H1 (cell line): Measurements from ENCODE around the gene FOXM1. TPM values are rescaled to one million over a fixed set of nuclear protein-coding genes. Genes with fewer than 3 reads are reported as not detected.

Experiments
- BACH1 ChIP-seq: IDR thresholded peaks from 2 replicates; pipeline ENCODE4 v1.6.1; 2012; ENCODE audit warnings: low read length, improper control_type of control experiment
- CHD1 ChIP-seq: IDR thresholded peaks from 2 replicates; pipeline ENCODE4 v1.6.1; 2012; ENCODE audit warnings: low read depth, low read length, improper control_type of control experiment
- SIN3A ChIP-seq, 2 experiments: IDR thresholded peaks in 1 of 2; conservative IDR thresholded peaks in 1 of 2; 2 replicates each; pipeline ENCODE4 v1.6.1; 2011 to 2012; ENCODE audit warnings: low read length in 2 of 2, improper control_type of control experiment in 1 of 2, low read depth in 1 of 2, mild to moderate bottlenecking in 1 of 2
- SP1 ChIP-seq: IDR thresholded peaks from 2 replicates; pipeline ENCODE4 v1.6.1; 2011; ENCODE audit warnings: low read depth, low read length
- polyA plus RNA-seq, 7 experiments: library from polyadenylated mRNA; depleted of rRNA in 3 of 7; stranded (reverse) in 5 of 7; unstranded in 2 of 7; fragments of >200 nt in 5 of 7; fragments of 200-250 nt in 2 of 7; gene quantifications; 1 replicate in 5 of 7; 2 replicates in 1 of 7; 4 replicates in 1 of 7; pipeline versions ENCODE4 v1.2.1 to v1.2.3, GENCODE V29; 2011 to 2013; ENCODE audit warnings: missing spikeins in 2 of 7, mixed read lengths in 2 of 7
- total RNA-seq: library from RNA; stranded (reverse); fragmentation: NEBNext Ultra II Directional; extraction: Animal tissue kit (Norgen Biotek cat#: 25700); gene quantifications from 2 replicates; pipeline ENCODE4 v1.2.1, GENCODE V29; 2021
- TF ChIP-seq, protein P1 (sequence below): IDR thresholded peaks from 2 replicates; pipeline ENCODE4 v1.6.1; 2012; ENCODE audit warnings: low read length, inconsistent platforms
- TF ChIP-seq, protein P2 (sequence below): fragments of 300-600 bp; sonication (generic); IDR thresholded peaks from 2 replicates; pipeline ENCODE4 v1.7.1; 2012; ENCODE audit warnings: low read length, moderate library complexity, mild to moderate bottlenecking, inconsistent platforms; ENCODE audit not compliant: insufficient replicate concordance
- TF ChIP-seq, protein P3 (sequence below): IDR thresholded peaks from 2 replicates; pipeline ENCODE4 v1.6.1; 2012; ENCODE audit warnings: inconsistent platforms

FOXM1 gene
- total and polyA plus RNA-seq, 2 of the 8 experiments (the other 6 are each of a cell fraction or from before 2014, with no cell fraction given): 58.1 to 121 TPM

DNA sequence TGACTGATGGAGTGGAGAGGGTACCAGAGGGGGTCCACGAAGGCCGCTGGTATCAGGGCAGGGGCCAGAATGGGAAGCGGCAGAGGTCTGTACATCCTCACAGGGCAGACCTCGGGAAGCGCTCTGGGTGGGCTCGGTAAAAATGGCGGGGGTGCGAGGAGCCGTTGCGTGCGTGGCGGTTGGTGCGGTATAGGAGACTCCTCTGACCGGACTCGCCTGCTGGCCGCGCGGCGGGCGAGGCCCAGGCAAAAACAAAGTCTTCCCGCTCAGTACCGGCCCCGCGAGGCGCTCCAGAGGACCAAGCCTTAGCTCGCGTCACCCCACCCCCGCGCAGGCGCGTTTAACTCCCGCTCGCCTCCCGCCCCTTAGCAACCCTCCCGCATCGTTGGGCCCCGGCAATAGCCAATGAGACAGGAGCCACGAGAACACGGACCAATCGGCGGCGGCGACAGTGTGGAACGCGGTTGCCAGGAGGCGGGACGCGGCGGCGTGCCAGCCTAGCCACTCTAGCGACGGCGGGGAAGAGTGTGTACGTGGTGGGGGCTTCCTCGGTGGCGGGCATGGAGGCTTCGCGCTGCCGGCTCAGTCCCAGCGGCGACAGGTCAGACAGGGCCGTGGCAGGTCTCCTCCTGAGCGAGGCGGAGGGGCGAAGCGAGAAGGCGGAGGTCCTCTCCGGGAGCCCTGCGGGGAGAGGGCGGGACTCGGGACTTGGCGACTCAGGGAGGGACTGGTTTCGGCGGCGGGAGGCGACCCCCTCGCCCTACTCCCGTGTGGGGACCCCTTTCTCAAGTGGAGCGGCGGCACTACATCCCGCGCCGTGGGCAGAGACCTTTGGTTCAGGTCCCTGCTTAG lies 13.6 kb upstream of the FOXM1 start, which contains the start of gene TULP3 (continued):
- TF ChIP-seq SIN3A (conservative IDR thresholded peaks at IDR 0.05 in 1 of 2, IDR thresholded peaks at IDR 0.05 in 1 of 2; ENCODE audit: low read depth in 1 of 2, low read length in 2 of 2): peak in 1 of 2 experiments; percentile 80; a peak in 3 of 4 replicates
- TF ChIP-seq SP1: peak; percentile 94
- no peak; the same call in 1 of the 2 replicates for TF ChIP-seq BACH1
- TF ChIP-seq, protein P1, sequence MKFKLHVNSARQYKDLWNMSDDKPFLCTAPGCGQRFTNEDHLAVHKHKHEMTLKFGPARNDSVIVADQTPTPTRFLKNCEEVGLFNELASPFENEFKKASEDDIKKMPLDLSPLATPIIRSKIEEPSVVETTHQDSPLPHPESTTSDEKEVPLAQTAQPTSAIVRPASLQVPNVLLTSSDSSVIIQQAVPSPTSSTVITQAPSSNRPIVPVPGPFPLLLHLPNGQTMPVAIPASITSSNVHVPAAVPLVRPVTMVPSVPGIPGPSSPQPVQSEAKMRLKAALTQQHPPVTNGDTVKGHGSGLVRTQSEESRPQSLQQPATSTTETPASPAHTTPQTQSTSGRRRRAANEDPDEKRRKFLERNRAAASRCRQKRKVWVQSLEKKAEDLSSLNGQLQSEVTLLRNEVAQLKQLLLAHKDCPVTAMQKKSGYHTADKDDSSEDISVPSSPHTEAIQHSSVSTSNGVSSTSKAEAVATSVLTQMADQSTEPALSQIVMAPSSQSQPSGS: no peak
- TF ChIP-seq, protein P2, sequence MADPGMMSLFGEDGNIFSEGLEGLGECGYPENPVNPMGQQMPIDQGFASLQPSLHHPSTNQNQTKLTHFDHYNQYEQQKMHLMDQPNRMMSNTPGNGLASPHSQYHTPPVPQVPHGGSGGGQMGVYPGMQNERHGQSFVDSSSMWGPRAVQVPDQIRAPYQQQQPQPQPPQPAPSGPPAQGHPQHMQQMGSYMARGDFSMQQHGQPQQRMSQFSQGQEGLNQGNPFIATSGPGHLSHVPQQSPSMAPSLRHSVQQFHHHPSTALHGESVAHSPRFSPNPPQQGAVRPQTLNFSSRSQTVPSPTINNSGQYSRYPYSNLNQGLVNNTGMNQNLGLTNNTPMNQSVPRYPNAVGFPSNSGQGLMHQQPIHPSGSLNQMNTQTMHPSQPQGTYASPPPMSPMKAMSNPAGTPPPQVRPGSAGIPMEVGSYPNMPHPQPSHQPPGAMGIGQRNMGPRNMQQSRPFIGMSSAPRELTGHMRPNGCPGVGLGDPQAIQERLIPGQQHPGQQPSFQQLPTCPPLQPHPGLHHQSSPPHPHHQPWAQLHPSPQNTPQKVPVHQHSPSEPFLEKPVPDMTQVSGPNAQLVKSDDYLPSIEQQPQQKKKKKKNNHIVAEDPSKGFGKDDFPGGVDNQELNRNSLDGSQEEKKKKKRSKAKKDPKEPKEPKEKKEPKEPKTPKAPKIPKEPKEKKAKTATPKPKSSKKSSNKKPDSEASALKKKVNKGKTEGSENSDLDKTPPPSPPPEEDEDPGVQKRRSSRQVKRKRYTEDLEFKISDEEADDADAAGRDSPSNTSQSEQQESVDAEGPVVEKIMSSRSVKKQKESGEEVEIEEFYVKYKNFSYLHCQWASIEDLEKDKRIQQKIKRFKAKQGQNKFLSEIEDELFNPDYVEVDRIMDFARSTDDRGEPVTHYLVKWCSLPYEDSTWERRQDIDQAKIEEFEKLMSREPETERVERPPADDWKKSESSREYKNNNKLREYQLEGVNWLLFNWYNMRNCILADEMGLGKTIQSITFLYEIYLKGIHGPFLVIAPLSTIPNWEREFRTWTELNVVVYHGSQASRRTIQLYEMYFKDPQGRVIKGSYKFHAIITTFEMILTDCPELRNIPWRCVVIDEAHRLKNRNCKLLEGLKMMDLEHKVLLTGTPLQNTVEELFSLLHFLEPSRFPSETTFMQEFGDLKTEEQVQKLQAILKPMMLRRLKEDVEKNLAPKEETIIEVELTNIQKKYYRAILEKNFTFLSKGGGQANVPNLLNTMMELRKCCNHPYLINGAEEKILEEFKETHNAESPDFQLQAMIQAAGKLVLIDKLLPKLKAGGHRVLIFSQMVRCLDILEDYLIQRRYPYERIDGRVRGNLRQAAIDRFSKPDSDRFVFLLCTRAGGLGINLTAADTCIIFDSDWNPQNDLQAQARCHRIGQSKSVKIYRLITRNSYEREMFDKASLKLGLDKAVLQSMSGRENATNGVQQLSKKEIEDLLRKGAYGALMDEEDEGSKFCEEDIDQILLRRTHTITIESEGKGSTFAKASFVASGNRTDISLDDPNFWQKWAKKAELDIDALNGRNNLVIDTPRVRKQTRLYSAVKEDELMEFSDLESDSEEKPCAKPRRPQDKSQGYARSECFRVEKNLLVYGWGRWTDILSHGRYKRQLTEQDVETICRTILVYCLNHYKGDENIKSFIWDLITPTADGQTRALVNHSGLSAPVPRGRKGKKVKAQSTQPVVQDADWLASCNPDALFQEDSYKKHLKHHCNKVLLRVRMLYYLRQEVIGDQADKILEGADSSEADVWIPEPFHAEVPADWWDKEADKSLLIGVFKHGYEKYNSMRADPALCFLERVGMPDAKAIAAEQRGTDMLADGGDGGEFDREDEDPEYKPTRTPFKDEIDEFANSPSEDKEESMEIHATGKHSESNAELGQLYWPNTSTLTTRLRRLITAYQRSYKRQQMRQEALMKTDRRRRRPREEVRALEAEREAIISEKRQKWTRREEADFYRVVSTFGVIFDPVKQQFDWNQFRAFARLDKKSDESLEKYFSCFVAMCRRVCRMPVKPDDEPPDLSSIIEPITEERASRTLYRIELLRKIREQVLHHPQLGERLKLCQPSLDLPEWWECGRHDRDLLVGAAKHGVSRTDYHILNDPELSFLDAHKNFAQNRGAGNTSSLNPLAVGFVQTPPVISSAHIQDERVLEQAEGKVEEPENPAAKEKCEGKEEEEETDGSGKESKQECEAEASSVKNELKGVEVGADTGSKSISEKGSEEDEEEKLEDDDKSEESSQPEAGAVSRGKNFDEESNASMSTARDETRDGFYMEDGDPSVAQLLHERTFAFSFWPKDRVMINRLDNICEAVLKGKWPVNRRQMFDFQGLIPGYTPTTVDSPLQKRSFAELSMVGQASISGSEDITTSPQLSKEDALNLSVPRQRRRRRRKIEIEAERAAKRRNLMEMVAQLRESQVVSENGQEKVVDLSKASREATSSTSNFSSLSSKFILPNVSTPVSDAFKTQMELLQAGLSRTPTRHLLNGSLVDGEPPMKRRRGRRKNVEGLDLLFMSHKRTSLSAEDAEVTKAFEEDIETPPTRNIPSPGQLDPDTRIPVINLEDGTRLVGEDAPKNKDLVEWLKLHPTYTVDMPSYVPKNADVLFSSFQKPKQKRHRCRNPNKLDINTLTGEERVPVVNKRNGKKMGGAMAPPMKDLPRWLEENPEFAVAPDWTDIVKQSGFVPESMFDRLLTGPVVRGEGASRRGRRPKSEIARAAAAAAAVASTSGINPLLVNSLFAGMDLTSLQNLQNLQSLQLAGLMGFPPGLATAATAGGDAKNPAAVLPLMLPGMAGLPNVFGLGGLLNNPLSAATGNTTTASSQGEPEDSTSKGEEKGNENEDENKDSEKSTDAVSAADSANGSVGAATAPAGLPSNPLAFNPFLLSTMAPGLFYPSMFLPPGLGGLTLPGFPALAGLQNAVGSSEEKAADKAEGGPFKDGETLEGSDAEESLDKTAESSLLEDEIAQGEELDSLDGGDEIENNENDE: no peak
- no peak for TF ChIP-seq CHD1
- TF ChIP-seq, protein P3, sequence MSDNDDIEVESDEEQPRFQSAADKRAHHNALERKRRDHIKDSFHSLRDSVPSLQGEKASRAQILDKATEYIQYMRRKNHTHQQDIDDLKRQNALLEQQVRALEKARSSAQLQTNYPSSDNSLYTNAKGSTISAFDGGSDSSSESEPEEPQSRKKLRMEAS: peak; percentile 83
